Activated T-helper 2 cell treated with anti-CD3 and anti-CD28 coated beads, Interferon-gamma antibody, Interleukin-2, Interleukin-4, amounts not matched to agents 10 μg/mL and 5 μg/mL and 100 μg/mL, durations not matched to agents 14 hours and 24 hours and 36 hours (primary cell): Measurements from ENCODE around the gene ANO2. TPM values are rescaled to one million over a fixed set of nuclear protein-coding genes. Genes with fewer than 3 reads are reported as not detected.
"Not testable (repeated sequence)": the region's sequence is repeated elsewhere in the genome, so short reads cannot be mapped to it uniquely, and the experiment has no call there.

Experiments used
- DNase-seq: peaks from one replicate; pipeline ENCODE4 v3.0.0; 2021; ENCODE audit warnings: low spot score
- H3K27ac Mint-ChIP-seq: one replicate; pipeline ENCODE4 v1.8.0; 2021; ENCODE audit warnings: mixed read lengths
- H3K27me3 Mint-ChIP-seq: one replicate; pipeline ENCODE4 v1.8.0; 2021; ENCODE audit warnings: low read depth, mixed read lengths
- H3K36me3 Mint-ChIP-seq: one replicate; pipeline ENCODE4 v1.8.0; 2021; ENCODE audit warnings: low read depth, mixed read lengths
- H3K4me1 Mint-ChIP-seq: one replicate; pipeline ENCODE4 v1.8.0; 2021; ENCODE audit warnings: low read depth, mixed read lengths
- H3K4me3 Mint-ChIP-seq: one replicate; pipeline ENCODE4 v1.8.0; 2021; ENCODE audit warnings: low read depth, mild to moderate bottlenecking, moderate library complexity, mixed read lengths
- H3K9me3 Mint-ChIP-seq: one replicate; pipeline ENCODE4 v1.8.0; 2021; ENCODE audit warnings: mixed read lengths
- intact Hi-C: fragments of 100-400 bp; cut with micrococcal nuclease; formaldehyde crosslinking; loops from one replicate; pipeline ENCODE4 v1.15.1; 2023
- total RNA-seq: library from RNA; stranded (reverse); gene quantifications from 2 replicates; pipeline ENCODE4 v1.2.3, GENCODE V29; 2022

The ANO2 gene
- total RNA-seq, 1 donor from 2014 or later = not detected

GRCh38 chr12:5865397-5865796 is 79.7 kb downstream of the ANO2 start:
- no peaks in the 10 kb centered on the region for H3K27me3 Mint-ChIP-seq
- no peak for DNase-seq

GRCh38 chr12:5864972-5865371 is 80.1 kb downstream of the ANO2 start:
- Mint-ChIP-seq H3K27ac (no peak overlapping the region), H3K4me3 (no peak overlapping the region), H3K27me3 (no peaks in the 10 kb centered on the region), H3K36me3 (no peaks in the 10 kb centered on the region), H3K9me3 (no peaks in the 10 kb centered on the region), H3K4me1 (no peaks in the 10 kb centered on the region)
- DNase-seq = no peak
- intact Hi-C loops = no loop called here

More at GRCh38 chr12:5865397-5865796, 79.7 kb downstream of the ANO2 start:
- H3K4me1 Mint-ChIP-seq = no peaks in the 10 kb centered on the region
- no peaks in the 10 kb centered on the region for H3K9me3 Mint-ChIP-seq
- intact Hi-C loops = no loop called here
- no peaks in the 10 kb centered on the region for H3K36me3 Mint-ChIP-seq
- H3K27ac Mint-ChIP-seq = no peak overlapping the region
- H3K4me3 Mint-ChIP-seq = no peak overlapping the region

GRCh38 chr12:5864301-5864700 is 80.8 kb downstream of the ANO2 start:
- no peak overlapping the region for H3K4me3 Mint-ChIP-seq
- H3K36me3 Mint-ChIP-seq = no peaks in the 10 kb centered on the region

DNA sequence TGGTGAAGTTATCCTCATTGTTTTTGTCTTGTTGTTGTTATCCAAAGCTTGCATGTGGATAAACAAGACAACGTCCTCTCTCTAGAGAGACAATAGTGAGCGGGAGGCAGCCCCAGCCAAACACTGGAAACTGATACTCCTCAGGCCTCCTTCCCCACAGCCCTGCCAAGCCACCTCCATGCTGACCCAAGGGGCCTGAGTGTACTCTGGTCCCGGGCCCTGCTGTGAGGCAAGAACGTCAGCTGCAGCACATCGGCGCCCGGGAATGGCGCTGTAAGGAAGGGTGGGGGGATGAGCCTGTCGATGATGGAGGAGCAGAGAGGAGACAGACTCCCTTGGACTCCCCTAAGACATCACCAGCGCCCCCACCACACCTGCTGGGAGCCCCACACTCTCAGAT is 83.6 kb downstream of the ANO2 start:
- no peak for DNase-seq
- Mint-ChIP-seq H3K4me3 (no peak overlapping the region), H3K27ac (no peak overlapping the region), H3K9me3 (no peaks in the 10 kb centered on the region), H3K27me3 (no peaks in the 10 kb centered on the region), H3K4me1 (no peaks in the 10 kb centered on the region), H3K36me3 (no peaks in the 10 kb centered on the region)
- intact Hi-C loops = no loop called here

More at GRCh38 chr12:5864301-5864700, 80.8 kb downstream of the ANO2 start:
- Mint-ChIP-seq H3K27me3 (no peaks in the 10 kb centered on the region), H3K9me3 (no peaks in the 10 kb centered on the region), H3K27ac (no peak overlapping the region), H3K4me1 (no peaks in the 10 kb centered on the region)
- DNase-seq = no peak
- intact Hi-C loops = no loop called here

DNA sequence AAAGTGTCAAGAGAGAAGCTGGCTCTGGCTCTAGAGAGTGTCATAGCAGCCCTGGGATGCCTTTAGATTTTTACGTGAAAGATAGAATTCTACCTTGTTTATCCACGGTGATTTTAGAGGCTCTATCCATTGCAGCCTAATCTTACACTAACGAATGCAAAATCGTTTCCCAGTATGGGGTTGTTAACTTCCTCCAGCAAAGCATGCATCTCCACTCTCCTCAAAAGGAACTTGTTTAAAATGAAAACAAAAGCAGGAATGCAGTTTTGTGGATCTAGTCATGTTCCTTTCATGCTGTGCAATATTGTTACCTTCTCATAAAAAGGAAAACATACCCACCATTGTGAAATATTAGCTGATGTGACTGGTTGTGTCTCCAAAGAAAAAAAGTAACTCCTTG is 88.4 kb downstream of the ANO2 start:
- intact Hi-C loops = no loop called here
- peaks cover 2% of the 10 kb centered on the region for H3K27me3 Mint-ChIP-seq
- no peak overlapping the region for H3K4me3 Mint-ChIP-seq
- H3K9me3 Mint-ChIP-seq = no peaks in the 10 kb centered on the region
- no peaks in the 10 kb centered on the region for H3K36me3 Mint-ChIP-seq
- H3K27ac Mint-ChIP-seq = no peak overlapping the region
- no peak for DNase-seq
- H3K4me1 Mint-ChIP-seq = no peaks in the 10 kb centered on the region

DNA sequence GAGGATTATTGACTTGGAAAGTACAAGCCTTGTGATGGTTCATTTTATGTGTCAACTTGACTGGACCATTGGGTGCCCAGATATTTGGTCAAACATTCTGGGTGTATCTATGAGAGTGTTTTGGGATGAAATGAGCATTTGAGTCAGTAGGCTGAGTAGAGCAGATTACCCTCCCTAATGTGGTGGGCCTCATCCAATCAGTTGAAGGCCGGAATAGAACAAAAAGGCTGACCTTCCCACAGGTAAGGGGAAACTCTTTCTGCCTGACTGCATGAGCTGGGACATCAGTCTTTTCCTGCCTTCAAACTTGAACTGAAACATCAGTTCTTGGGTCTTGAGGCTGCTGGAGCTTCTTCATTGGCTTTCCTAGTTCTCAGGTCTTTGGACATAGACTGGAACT is 98.1 kb downstream of the ANO2 start:
- Mint-ChIP-seq H3K4me1 (no peaks in the 10 kb centered on the region), H3K36me3 (no peaks in the 10 kb centered on the region), H3K4me3 (no peak overlapping the region), H3K27ac (no peak overlapping the region), H3K27me3 (no peaks in the 10 kb centered on the region), H3K9me3 (no peaks in the 10 kb centered on the region)
- intact Hi-C loops = no loop called here
- DNase-seq = no peak

GRCh38 chr12:5840944-5841343 is 104.1 kb downstream of the ANO2 start:
- no peak for DNase-seq
- intact Hi-C loops = no loop called here
- H3K9me3 Mint-ChIP-seq = no peaks in the 10 kb centered on the region
- no peaks in the 10 kb centered on the region for H3K27me3 Mint-ChIP-seq
- no peaks in the 10 kb centered on the region for H3K4me1 Mint-ChIP-seq
- H3K27ac Mint-ChIP-seq = no peak overlapping the region
- H3K4me3 Mint-ChIP-seq = no peak overlapping the region
- no peaks in the 10 kb centered on the region for H3K36me3 Mint-ChIP-seq

- DNase-seq = no peak
- no peak overlapping the region for H3K27ac Mint-ChIP-seq
- no peaks in the 10 kb centered on the region for H3K36me3 Mint-ChIP-seq
- no peaks in the 10 kb centered on the region for H3K9me3 Mint-ChIP-seq
- H3K4me1 Mint-ChIP-seq = no peaks in the 10 kb centered on the region
- no peak overlapping the region for H3K4me3 Mint-ChIP-seq
- intact Hi-C loops = no loop called here
- H3K27me3 Mint-ChIP-seq = no peaks in the 10 kb centered on the region
Observed at GRCh38 chr12:5830111-5830510, 114.9 kb downstream of the ANO2 start.

DNA sequence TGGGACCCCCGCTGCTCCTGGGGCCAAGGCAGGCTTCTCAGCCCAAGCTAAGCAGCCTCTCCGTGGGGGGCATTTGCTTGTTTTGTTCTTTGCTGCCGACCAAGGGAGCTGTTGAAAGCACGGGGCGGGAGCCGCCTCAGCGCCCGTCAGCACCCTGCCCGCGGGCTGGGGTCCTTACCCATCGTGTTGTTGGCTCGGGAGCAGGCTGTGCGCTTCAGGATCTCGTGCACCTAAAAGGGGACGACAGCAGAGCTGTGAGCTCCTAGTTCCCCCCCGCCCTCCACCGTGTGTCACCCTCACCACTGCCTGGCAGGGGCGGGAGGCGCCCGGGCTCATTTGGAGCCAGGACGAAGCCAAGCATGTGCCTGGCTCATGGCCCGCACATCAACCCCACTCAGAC is 117.5 kb downstream of the ANO2 start:
- Mint-ChIP-seq H3K27me3 (no peaks in the 10 kb centered on the region), H3K36me3 (no peaks in the 10 kb centered on the region), H3K4me3 (no peak overlapping the region), H3K9me3 (no peaks in the 10 kb centered on the region), H3K4me1 (no peaks in the 10 kb centered on the region), H3K27ac (no peak overlapping the region)
- no peak for DNase-seq
- intact Hi-C loops = no loop called here

DNA sequence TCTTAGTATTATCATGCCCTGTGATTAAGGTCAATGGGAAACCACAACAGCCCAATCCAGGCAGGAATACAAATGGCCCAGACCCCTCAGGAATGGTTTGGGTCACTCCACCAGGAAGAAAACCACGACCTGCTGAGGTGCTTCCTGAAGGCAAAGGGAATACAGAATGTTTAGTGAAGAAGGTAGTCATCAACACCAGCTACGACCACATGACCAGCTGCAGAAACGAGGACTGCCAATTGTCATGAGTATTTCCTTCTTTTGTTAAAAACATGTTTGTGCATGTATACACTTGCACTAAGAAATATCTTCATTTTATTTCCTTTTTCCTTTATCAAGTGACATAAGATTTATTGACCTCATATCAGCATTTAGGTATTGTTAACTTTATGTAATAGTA is 119.3 kb downstream of the ANO2 start:
- H3K4me1 Mint-ChIP-seq, DNase-seq, intact Hi-C loops, H3K4me3 Mint-ChIP-seq, H3K9me3 Mint-ChIP-seq, H3K27ac Mint-ChIP-seq, H3K36me3 Mint-ChIP-seq, H3K27me3 Mint-ChIP-seq: not testable (repeated sequence)

DNA sequence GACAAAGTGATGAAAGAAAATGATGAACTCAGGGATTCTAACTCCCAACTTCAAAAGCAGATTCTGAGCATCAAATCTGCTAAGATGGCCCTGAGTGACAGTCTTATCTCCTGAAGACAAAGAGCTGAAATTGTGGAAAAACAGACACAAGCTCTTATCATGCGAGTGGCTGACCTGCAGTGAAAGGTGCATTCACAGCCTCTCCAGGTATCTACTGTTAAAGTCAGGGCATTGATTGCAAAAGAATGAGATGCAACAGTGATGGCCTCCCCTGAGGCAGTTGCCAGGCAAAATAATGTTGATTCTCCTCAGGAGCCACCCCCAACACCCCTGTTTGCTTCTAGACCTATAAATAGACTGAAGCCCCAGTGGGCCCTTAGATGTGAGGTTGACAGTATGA is 126.2 kb downstream of the ANO2 start:
- H3K36me3 Mint-ChIP-seq, H3K4me1 Mint-ChIP-seq, H3K27ac Mint-ChIP-seq, H3K9me3 Mint-ChIP-seq, DNase-seq, H3K4me3 Mint-ChIP-seq, intact Hi-C loops, H3K27me3 Mint-ChIP-seq: not testable (repeated sequence)

DNA sequence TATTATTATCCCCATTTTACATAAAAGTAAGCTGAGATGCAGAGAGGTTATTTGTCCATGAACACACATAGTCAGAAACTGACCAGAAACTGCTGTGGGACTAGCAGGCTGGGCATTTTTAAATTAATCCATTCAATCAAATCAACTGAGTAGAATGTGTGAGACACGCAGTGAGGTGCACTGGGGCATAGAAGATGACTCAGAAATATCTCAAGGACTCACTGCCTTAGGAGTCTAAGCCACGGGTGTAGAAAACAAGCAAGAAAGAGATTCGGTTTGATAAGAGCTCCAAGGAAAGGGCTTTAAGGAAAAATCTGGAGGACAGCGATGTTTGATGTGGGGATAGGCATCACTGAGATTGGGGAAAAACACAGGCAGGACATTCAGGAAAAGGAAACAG is 127.8 kb downstream of the ANO2 start:
- Mint-ChIP-seq H3K4me1 (no peaks in the 10 kb centered on the region), H3K27me3 (no peaks in the 10 kb centered on the region), H3K9me3 (peaks cover 6% of the 10 kb centered on the region), H3K36me3 (no peaks in the 10 kb centered on the region), H3K4me3 (no peak overlapping the region), H3K27ac (no peak overlapping the region)
- DNase-seq = no peak
- intact Hi-C loops = no loop called here

DNA sequence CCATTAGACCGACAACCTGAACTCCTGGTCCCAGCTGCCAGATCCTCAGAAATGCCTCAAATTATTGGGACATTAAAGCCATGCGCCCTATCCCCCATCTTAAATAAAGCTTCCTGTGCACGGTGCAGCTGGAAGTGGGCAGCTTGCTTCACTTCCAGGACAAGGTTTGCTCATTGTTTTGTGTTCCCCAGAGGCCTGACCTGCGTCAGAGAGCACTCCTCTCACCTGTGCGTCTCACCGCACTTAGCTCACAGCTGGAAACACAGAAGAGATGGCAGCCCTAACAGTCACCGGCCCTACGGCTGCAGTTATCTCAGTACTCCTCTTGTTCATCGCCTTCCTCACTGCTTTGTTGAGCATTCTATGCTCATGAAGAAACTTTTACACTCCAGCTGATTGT is 135.5 kb downstream of the ANO2 start:
- Mint-ChIP-seq H3K27me3 (no peaks in the 10 kb centered on the region), H3K4me1 (no peaks in the 10 kb centered on the region), H3K9me3 (no peaks in the 10 kb centered on the region), H3K36me3 (no peaks in the 10 kb centered on the region), H3K27ac (no peak overlapping the region), H3K4me3 (no peak overlapping the region)
- no peak for DNase-seq
- intact Hi-C loops = no loop called here

DNA sequence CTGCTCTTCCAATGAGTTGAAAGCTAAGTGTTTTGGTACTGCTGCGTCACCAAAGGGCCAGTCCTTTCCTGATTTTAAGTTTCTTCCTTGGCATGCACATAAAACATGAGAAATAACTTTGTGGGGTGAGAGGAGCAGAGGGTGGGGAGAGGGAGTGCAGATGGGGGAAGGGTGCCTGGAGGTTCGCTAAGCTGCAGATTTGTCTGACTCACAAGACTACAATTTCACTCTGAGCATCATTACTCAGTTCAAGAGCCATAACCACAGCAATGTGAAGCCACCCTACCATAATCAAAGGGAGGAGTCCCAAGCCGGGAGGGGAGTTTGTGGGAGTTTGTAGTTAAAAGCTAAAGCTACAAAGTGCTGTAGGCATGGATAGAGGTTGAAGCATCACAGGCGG is 136.1 kb downstream of the ANO2 start:
- H3K4me1 Mint-ChIP-seq = no peaks in the 10 kb centered on the region
- no peak for DNase-seq
- H3K27me3 Mint-ChIP-seq = no peaks in the 10 kb centered on the region
- H3K36me3 Mint-ChIP-seq = no peaks in the 10 kb centered on the region
- H3K4me3 Mint-ChIP-seq = no peak overlapping the region
- H3K9me3 Mint-ChIP-seq = no peaks in the 10 kb centered on the region
- no peak overlapping the region for H3K27ac Mint-ChIP-seq
- intact Hi-C loops = no loop called here
